GM23338 (cell line): ENCODE data around the gene CTU1.

Source experiments
- CREB1 ChIP-seq: fragments of 250-450 bp; sonication (Bioruptor Pico); IDR thresholded peaks from 2 replicates; pipeline ENCODE4 v1.5.0; 2020; ENCODE audit warnings: low read depth, mild to moderate bottlenecking, moderate library complexity
- EZH2 ChIP-seq: fragments of 200-600 bp; sonication (generic); IDR thresholded peaks from one replicate; pipeline ENCODE4 v1.8.0; 2017; ENCODE audit warnings: antibody characterized with exemption, mild to moderate bottlenecking, low read depth; ENCODE audit not compliant: unreplicated experiment
- EZH2phosphoT487 ChIP-seq: fragments of 200-600 bp; sonication (generic); IDR thresholded peaks from one replicate; pipeline ENCODE4 v1.8.1; 2018; ENCODE audit warnings: antibody characterized with exemption; ENCODE audit not compliant: unreplicated experiment
- JUNB ChIP-seq: IDR thresholded peaks from one replicate; pipeline ENCODE4 v1.6.1; 2016; ENCODE audit warnings: antibody characterized with exemption; ENCODE audit not compliant: unreplicated experiment
- NANOG ChIP-seq: IDR thresholded peaks from 2 replicates; pipeline ENCODE4 v1.6.1; 2016; ENCODE audit warnings: antibody characterized with exemption, borderline replicate concordance
- POLR2AphosphoS5 ChIP-seq: IDR thresholded peaks from 2 replicates; pipeline ENCODE4 v1.6.1; 2016; ENCODE audit warnings: antibody characterized with exemption, low read depth
- STAT1 ChIP-seq: IDR thresholded peaks from one replicate; pipeline ENCODE4 v1.6.1; 2016; ENCODE audit warnings: antibody characterized with exemption; ENCODE audit not compliant: unreplicated experiment
- ZNF114 ChIP-seq: fragments of 250-450 bp; sonication (Bioruptor Pico); IDR thresholded peaks from 2 replicates; pipeline ENCODE4 v1.5.0; 2020; ENCODE audit warnings: mild to moderate bottlenecking, moderate library complexity
- ZNF331 ChIP-seq: fragments of 250-450 bp; sonication (Bioruptor Pico); IDR thresholded peaks from 2 replicates; pipeline ENCODE4 v1.5.0; 2020; ENCODE audit warnings: low read depth, mild to moderate bottlenecking, moderate library complexity
- TF ChIP-seq, protein P1 (sequence below), 2 experiments: fragments of 200-600 bp in 1 of 2; sonication (generic) in 1 of 2; conservative IDR thresholded peaks; 2 replicates each; pipeline versions ENCODE4 v1.5.1 to v1.6.1; 2016 to 2017; ENCODE audit warnings: antibody characterized with exemption in 2 of 2, low read depth in 2 of 2, mild to moderate bottlenecking in 2 of 2, moderate library complexity in 1 of 2
- TF ChIP-seq, protein P2 (sequence below): IDR thresholded peaks from one replicate; pipeline ENCODE4 v1.6.1; 2018; ENCODE audit warnings: antibody characterized with exemption; ENCODE audit not compliant: unreplicated experiment
- TF ChIP-seq, protein P3 (sequence below): IDR thresholded peaks from 2 replicates; pipeline ENCODE4 v1.6.1; 2016; ENCODE audit warnings: antibody characterized with exemption
- TF ChIP-seq, protein P4 (sequence below): fragments of 250-450 bp; sonication (Bioruptor Pico); IDR thresholded peaks from 2 replicates; pipeline ENCODE4 v1.5.0; 2020; ENCODE audit warnings: mild to moderate bottlenecking, moderate library complexity

DNA sequence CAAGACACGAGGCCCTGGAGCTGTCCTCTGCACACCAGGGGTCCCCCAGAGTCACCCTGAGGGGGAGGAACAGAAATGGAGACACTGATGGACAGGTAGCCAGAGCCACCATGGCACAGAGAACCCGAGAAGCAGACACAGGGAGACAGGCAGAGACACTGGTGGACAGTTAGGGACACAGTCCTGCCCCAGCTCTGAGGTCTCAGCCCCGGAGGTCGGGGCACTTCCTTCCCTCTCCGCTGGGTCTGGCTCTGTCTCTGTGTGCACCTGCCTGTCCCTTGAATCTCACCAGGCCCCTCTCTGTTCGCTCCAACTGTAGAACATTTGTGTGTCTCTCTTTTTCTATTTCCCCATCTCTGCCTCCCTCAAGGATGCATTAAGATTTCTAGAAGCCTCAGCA is 30.1 kb downstream of the CTU1 start:
- TF ChIP-seq, protein P1, sequence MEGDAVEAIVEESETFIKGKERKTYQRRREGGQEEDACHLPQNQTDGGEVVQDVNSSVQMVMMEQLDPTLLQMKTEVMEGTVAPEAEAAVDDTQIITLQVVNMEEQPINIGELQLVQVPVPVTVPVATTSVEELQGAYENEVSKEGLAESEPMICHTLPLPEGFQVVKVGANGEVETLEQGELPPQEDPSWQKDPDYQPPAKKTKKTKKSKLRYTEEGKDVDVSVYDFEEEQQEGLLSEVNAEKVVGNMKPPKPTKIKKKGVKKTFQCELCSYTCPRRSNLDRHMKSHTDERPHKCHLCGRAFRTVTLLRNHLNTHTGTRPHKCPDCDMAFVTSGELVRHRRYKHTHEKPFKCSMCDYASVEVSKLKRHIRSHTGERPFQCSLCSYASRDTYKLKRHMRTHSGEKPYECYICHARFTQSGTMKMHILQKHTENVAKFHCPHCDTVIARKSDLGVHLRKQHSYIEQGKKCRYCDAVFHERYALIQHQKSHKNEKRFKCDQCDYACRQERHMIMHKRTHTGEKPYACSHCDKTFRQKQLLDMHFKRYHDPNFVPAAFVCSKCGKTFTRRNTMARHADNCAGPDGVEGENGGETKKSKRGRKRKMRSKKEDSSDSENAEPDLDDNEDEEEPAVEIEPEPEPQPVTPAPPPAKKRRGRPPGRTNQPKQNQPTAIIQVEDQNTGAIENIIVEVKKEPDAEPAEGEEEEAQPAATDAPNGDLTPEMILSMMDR (conservative IDR thresholded peaks at IDR 0.05; ENCODE audit: low read depth in 2 of 2): no peak
- TF ChIP-seq, protein P2, sequence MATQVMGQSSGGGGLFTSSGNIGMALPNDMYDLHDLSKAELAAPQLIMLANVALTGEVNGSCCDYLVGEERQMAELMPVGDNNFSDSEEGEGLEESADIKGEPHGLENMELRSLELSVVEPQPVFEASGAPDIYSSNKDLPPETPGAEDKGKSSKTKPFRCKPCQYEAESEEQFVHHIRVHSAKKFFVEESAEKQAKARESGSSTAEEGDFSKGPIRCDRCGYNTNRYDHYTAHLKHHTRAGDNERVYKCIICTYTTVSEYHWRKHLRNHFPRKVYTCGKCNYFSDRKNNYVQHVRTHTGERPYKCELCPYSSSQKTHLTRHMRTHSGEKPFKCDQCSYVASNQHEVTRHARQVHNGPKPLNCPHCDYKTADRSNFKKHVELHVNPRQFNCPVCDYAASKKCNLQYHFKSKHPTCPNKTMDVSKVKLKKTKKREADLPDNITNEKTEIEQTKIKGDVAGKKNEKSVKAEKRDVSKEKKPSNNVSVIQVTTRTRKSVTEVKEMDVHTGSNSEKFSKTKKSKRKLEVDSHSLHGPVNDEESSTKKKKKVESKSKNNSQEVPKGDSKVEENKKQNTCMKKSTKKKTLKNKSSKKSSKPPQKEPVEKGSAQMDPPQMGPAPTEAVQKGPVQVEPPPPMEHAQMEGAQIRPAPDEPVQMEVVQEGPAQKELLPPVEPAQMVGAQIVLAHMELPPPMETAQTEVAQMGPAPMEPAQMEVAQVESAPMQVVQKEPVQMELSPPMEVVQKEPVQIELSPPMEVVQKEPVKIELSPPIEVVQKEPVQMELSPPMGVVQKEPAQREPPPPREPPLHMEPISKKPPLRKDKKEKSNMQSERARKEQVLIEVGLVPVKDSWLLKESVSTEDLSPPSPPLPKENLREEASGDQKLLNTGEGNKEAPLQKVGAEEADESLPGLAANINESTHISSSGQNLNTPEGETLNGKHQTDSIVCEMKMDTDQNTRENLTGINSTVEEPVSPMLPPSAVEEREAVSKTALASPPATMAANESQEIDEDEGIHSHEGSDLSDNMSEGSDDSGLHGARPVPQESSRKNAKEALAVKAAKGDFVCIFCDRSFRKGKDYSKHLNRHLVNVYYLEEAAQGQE: no peak
- TF ChIP-seq POLR2AphosphoS5 (no peak), EZH2phosphoT487 (no peak), EZH2 (no peak), JUNB (no peak), ZNF331 (no peak), CREB1 (CRISPR knock-in tag) (no peak), NANOG (no peak), STAT1 (no peak), ZNF114 (CRISPR knock-in tag) (no peak)
- TF ChIP-seq, protein P3, sequence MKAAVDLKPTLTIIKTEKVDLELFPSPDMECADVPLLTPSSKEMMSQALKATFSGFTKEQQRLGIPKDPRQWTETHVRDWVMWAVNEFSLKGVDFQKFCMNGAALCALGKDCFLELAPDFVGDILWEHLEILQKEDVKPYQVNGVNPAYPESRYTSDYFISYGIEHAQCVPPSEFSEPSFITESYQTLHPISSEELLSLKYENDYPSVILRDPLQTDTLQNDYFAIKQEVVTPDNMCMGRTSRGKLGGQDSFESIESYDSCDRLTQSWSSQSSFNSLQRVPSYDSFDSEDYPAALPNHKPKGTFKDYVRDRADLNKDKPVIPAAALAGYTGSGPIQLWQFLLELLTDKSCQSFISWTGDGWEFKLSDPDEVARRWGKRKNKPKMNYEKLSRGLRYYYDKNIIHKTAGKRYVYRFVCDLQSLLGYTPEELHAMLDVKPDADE: no peak
- TF ChIP-seq, protein P4, sequence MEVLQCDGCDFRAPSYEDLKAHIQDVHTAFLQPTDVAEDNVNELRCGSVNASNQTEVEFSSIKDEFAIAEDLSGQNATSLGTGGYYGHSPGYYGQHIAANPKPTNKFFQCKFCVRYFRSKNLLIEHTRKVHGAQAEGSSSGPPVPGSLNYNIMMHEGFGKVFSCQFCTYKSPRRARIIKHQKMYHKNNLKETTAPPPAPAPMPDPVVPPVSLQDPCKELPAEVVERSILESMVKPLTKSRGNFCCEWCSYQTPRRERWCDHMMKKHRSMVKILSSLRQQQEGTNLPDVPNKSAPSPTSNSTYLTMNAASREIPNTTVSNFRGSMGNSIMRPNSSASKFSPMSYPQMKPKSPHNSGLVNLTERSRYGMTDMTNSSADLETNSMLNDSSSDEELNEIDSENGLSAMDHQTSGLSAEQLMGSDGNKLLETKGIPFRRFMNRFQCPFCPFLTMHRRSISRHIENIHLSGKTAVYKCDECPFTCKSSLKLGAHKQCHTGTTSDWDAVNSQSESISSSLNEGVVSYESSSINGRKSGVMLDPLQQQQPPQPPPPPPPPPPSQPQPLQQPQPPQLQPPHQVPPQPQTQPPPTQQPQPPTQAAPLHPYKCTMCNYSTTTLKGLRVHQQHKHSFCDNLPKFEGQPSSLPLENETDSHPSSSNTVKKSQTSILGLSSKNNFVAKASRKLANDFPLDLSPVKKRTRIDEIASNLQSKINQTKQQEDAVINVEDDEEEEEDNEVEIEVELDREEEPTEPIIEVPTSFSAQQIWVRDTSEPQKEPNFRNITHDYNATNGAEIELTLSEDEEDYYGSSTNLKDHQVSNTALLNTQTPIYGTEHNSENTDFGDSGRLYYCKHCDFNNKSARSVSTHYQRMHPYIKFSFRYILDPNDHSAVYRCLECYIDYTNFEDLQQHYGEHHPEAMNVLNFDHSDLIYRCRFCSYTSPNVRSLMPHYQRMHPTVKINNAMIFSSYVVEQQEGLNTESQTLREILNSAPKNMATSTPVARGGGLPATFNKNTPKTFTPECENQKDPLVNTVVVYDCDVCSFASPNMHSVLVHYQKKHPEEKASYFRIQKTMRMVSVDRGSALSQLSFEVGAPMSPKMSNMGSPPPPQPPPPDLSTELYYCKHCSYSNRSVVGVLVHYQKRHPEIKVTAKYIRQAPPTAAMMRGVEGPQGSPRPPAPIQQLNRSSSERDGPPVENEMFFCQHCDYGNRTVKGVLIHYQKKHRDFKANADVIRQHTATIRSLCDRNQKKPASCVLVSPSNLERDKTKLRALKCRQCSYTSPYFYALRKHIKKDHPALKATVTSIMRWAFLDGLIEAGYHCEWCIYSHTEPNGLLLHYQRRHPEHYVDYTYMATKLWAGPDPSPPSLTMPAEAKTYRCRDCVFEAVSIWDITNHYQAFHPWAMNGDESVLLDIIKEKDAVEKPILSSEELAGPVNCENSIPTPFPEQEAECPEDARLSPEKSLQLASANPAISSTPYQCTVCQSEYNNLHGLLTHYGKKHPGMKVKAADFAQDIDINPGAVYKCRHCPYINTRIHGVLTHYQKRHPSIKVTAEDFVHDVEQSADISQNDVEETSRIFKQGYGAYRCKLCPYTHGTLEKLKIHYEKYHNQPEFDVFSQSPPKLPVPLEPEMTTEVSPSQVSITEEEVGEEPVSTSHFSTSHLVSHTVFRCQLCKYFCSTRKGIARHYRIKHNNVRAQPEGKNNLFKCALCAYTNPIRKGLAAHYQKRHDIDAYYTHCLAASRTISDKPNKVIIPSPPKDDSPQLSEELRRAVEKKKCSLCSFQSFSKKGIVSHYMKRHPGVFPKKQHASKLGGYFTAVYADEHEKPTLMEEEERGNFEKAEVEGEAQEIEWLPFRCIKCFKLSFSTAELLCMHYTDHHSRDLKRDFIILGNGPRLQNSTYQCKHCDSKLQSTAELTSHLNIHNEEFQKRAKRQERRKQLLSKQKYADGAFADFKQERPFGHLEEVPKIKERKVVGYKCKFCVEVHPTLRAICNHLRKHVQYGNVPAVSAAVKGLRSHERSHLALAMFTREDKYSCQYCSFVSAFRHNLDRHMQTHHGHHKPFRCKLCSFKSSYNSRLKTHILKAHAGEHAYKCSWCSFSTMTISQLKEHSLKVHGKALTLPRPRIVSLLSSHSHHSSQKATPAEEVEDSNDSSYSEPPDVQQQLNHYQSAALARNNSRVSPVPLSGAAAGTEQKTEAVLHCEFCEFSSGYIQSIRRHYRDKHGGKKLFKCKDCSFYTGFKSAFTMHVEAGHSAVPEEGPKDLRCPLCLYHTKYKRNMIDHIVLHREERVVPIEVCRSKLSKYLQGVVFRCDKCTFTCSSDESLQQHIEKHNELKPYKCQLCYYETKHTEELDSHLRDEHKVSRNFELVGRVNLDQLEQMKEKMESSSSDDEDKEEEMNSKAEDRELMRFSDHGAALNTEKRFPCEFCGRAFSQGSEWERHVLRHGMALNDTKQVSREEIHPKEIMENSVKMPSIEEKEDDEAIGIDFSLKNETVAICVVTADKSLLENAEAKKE (CRISPR knock-in tag): no peak
